Erythroblast (primary cell): ENCODE measurements around the gene FHAD1.
A peak's percentile ranks its signal among the peaks of the same experiment; 100 is the strongest.

Source experiments
- DNase-seq, 2 experiments: peaks; one replicate each; lab custom pipeline; 2025; lab: John Stamatoyannopoulos, UW
- GATA1 ChIP-seq: IDR thresholded peaks from 2 replicates; pipeline ENCODE4 v1.6.1; 2011; ENCODE audit warnings: low read depth, mild to moderate bottlenecking, control low read depth, low read length, moderate library complexity
- POLR2A ChIP-seq: IDR thresholded peaks from 2 replicates; pipeline ENCODE4 v1.6.1; 2011; ENCODE audit warnings: mild to moderate bottlenecking, low read length

The FHAD1 gene

DNA sequence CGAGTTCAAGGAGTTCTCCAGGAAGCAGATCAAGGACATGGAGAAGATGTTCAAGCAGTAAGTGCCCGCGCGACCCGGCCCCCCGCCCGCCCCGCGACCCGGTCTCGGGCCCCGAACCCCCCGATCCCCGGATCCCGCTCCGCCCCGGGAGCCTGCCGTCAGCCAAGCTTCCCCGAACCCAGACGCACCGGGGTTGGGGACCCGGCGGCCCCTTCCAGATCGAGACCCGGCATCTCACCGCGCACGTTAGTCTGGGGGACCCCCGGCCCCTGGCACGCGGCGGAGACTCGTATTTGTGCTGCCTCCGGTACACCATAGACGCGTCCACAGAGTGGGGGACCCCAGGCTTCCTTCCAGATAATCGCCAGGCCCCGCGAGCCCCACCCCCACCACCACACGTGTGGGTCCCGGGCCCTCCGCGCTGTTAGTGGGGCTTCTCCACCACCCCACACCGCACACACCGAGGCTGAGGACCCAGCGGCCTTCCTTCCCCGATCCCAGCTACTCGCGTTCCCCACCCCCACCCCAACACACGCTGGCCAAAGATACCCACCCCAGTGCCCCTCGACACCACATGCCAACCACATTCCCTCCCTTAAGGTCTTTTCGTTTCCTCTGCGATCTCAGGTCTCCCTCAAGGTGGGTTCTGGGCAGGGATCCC is 163.3 kb downstream of the FHAD1 start:
- no peak for DNase-seq
- no peak for TF ChIP-seq GATA1
- TF ChIP-seq POLR2A = no peak

DNA sequence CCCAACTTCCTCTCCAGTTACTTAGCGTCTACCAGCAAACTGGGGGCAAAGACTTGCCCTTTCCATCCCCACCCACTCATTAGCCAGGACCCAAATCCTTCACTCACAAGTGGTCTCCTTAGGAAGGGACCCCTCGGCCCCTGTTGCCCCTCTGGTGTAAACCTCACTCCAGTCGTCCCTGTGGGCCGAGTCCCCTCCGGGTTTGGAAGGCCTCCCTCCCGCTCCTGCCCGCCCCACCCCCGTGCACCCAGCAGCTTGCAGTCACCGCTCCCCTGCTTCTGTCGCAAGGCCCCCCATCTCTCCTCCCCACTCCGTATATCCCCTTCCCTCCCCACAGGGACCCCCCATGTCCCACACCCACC is 163.8 kb downstream of the FHAD1 start:
- DNase-seq = peak in 1 of 2 experiments; percentile 26
- no peak for TF ChIP-seq GATA1
- TF ChIP-seq POLR2A = no peak

DNA sequence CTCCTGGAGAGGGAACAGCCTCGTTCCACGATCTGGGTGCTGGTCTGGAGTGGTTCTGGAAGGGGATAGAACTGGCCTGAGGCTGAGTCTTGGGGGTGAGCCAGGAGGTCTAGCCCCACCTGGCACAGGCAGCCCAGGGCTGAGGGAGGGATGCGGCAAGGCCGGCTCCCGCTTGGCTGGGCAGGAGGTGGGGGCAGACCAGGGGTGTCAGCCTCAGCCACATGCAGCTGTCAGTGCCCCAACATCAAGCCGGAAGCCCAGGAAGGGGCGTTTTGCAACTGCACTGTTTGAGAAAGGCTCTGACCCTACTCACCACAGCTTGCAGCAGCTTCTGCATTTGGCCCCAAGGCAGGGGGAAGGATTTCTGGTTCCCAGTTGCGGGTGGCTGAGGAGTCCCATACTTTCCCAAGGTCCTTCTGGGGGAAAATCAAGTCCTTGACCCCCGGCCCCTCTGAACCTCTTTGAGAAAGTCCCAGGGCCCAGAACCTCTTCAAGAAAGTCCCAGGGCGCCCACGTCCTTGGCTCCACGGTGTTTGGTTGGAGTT is 164.6 kb downstream of the FHAD1 start:
- DNase-seq = no peak
- TF ChIP-seq POLR2A (no peak), GATA1 (no peak)

DNA sequence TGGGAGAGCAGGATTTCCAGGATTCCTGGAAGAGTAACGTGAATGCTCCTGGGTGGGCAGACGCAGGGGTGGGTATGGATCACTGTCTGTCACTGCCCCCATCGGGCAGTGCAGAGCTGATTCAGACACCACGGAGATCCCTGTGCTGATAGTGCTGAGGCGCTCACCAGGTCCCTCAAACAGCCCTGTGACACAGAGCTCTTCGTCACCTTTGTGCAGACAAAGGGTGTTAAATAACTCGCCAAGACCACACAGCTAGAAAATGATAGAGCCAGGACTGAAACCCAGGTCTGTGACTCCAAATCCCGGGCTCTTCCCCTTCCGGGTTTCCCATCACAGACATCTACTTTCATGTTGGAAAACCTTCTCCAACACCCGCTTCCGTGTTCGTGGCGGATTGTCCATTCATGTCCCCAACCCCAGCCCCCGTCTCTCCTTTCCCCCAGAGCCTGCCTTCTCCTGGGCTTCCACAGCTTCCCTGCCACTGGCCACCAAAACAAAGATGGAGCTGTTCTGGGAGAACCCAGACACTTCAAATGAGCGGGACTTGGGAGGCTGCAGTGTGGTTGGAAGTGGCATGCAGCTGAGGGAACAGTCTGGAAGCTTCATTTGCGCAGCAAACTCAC is 165.3 kb downstream of the FHAD1 start:
- DNase-seq = peak; percentile 11 to 17

DNA sequence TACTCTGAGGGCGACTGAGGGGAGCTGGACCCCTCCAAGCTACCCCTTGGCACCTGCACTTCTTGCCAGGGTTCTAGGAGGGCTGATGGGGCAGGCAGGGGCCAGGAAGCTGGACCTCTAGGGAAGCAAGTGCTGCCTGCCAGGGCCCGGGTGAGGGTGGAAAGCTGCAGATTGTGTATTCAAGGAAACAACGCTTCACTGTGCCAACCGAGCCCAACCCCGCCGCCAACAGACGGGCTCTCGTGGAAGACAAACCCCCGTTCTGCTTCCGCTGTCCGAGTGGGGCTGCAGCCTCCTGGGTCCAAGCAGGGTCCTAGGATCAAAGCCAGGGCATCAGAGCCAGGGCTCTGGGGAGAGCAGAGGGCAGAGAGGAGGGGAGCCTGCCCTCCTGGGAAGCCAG is 165.8 kb downstream of the FHAD1 start:
- TF ChIP-seq POLR2A (no peak), GATA1 (no peak)
- no peak for DNase-seq

More for the DNA sequence above, 165.3 kb downstream of the FHAD1 start:
- no peak for TF ChIP-seq POLR2A
- no peak for TF ChIP-seq GATA1

DNA sequence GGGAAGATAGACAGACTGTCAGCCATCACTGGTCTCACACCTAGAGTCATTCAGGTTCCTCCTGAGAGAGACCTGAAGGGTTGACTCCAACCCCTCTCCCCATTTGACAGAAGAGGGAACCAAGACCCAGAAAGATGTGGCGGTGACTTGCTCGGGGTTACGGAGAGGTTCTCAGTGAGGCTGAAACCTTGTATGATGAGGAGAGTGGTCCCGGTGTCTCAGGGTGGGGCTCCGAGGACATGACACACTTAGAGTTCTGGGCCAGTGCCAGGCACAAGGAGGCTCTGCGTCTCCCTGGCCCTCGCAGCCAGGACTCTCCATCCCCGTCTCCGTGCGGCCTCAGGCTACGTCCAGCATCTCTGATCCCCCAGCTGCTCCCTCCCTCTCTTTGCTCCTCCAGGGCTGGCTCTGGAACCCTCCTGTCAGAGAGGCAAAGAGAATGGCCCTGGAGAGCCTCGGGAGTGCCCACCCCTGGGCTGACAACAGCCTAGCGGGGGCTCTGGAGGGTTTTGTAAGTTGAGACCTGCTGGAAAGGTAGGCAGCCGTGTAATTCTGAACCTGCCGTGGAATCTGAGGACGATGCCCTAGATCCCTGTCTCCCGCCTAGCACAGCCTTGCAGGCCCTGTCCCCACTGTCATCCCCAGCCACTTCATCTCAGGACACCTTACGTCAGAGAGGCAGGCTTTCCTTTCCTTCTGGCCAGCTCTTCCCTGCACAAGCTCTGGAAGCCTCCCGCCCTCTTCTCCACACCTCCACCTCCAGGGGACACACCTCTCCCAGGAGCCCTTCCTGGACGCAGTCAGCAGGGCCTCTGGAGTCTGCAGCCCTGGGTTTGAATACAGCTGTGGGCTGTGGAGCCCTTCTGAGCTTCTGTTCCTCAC is 166.8 kb downstream of the FHAD1 start:
- DNase-seq = no peak
- TF ChIP-seq GATA1 (no peak), POLR2A (no peak)

DNA sequence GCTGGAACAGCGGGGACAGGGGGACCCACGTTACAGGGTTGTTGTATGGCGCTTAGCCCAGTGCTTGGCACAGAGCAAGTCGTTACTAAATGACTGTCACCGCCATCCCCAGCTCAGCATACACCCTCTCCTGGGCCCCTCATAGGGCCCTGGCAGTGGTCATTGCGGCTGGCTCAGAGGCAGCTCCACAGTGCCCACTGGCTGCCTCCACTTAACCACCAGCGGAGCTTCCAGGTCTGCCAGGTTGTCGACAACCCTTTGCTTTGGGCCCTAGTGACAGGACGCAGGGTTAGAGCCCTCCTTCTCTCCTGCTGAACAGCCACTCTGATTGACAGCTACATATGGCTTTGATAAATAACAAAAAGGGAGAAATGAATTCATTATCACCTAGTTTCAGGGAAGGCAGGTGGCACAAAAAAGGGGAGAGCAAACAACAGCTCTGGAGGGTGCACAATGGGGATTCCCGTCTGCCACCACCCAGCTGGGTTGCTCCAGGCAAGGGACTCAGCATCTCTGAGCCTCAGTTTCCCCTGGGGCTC is 167.5 kb downstream of the FHAD1 start:
- TF ChIP-seq POLR2A (no peak), GATA1 (no peak)
- DNase-seq = no peak

DNA sequence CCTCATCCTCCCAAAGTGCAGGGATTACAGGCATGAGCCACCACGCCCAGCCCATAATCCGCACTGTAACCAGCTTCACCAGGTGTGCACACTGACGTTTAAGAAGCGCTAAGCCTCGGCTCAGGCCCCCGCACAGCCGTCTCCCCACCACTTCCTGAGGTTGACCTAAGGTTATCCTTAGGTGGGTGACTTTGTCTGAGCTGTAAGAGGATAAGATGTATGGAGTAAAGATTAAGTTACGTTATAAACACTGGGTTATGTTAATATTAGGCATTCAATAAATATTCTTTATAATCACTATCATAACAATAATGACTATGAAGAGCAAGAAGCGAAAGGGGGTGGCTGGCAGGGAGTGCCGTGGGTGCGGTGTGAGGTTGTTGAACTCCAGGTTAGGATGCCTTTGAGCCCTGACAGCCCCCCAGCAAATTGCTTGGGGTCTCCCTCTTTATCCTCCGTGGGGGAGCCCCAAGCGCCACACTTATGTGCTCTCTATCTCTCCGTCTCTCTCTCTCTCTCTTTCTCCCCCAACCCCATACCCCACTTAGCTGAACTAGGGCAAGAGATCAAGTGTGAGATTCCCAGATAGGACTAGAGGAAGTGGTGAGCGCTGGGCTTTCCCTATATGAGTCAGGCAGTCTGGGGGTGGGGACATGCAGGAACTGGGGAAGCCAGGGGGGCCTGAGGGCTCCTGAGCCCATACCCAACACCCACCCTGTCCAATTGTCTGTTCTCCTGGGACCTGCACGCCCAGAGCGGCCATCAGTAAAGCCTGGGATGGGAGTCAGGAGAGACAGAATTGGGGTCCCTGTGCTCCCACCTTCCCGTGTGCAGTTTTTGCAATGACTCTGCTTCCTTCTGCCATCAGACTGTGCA is 170.3 kb downstream of the FHAD1 start:
- no peak for DNase-seq
- TF ChIP-seq GATA1 = no peak

DNA sequence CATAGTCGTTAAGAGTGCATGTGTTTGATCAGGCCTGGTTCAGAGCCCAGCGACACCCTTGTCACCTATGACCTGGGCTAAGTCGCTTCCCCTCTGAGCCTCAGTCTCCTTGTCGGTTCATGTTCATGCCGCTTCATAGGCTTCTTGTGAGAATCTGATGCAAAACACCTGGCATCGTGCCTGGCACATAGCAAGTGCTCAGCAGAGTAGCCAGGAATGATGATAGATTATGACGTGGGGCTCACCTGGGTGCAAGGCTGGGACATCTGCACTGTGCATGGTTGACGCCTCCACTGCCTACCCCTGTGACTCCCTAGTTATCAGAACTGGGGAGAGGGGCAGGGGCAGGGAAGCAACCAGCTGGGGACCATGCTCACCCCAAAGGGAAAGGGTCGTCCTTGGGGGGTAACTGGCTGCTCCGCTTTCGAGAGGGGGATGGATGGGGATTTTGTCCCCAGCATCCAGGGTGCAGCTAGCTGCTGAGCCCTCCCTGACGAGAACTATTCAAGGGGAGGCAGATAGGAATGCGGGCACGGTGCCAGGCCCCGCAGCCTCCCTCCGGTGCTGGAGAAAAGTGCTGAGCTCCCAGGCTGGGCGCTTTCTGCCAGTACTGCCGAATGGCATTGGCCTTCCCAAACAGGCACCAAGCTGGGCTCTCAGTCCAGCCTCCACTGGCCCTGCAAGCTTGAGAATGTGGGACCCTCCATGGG is 171.9 kb downstream of the FHAD1 start:
- no peak for DNase-seq
- no peak for TF ChIP-seq GATA1
- TF ChIP-seq POLR2A = no peak

DNA sequence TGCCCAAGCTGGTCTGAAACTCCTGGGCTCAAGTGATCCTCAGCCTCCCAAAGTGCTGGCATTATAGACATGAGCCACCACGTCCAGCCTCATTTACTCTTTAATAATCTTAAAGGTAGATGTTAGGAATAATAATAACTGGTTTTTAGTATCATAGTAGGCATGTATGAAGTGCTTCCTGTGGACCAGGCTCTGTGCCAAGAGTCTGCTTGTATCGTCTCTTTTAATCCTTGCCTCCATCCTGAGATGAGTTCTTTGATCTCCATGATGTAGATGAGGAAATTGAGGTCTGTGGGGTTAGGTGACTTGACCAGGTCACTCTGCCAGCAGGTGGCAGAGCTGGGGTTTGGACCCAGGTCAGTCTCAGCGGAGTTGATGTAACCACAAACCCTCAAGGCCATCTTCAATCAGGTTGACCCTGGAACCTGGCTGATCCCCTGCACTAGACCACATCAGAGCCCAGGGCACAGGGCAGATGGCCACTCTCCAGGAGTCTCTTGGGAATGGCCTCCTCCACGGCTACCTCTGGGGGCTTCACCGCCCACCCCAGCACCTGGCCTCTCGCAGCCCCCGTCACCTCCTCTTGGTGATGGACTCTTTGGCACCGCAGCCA is 173.9 kb downstream of the FHAD1 start:
- no peak for DNase-seq
- TF ChIP-seq POLR2A (no peak), GATA1 (no peak)

DNA sequence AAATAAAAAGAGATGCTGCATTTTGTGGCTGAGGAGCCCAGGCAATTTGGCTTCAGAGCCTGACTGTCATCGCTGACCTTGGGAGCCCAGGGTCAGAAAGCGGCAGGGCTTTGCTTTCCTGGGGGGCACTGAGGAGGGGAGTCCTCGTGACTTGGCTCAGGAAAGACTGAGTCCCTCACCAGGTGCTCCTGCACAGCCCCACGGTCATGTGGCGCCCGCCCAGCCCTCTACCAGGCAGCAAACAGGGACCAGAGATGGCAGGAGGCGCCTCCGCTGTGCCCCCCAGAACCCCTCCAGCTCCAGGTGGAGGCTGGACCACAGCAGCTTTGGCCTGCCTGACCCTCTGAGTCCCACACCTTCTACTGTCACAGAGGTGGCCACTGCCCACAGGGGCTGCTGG is 175.8 kb downstream of the FHAD1 start:
- DNase-seq = no peak
- no peak for TF ChIP-seq GATA1
- TF ChIP-seq POLR2A = no peak
